Transverse colon (tissue), 4 donors: ENCODE measurements around the gene BIVM.

Source experiments
- POLR2A ChIP-seq: fragments of 450-650 bp; IDR thresholded peaks from one replicate; pipeline ENCODE4 v1.6.1; 2016; ENCODE audit warnings: antibody characterized with exemption, mild to moderate bottlenecking, moderate library complexity
- POLR2AphosphoS5 ChIP-seq, 3 donors: sonication (generic); formaldehyde crosslinking; IDR thresholded peaks; one replicate each; pipeline ENCODE4 v1.6.1; 2016; ENCODE audit warnings: antibody characterized with exemption in 3 of 3
- TF ChIP-seq, protein P1 (sequence below), 5 experiments: fragments of 200-600 bp in 3 of 5; fragments of 450-650 bp in 2 of 5; sonication (generic) in 3 of 5; IDR thresholded peaks; 1 replicate in 2 of 5; 2 replicates in 3 of 5; pipeline ENCODE4 v1.5.1; 2016 to 2017; ENCODE audit warnings: antibody characterized with exemption in 5 of 5, inconsistent platforms in 3 of 5, mild to moderate bottlenecking in 2 of 5, moderate library complexity in 1 of 5

DNA sequence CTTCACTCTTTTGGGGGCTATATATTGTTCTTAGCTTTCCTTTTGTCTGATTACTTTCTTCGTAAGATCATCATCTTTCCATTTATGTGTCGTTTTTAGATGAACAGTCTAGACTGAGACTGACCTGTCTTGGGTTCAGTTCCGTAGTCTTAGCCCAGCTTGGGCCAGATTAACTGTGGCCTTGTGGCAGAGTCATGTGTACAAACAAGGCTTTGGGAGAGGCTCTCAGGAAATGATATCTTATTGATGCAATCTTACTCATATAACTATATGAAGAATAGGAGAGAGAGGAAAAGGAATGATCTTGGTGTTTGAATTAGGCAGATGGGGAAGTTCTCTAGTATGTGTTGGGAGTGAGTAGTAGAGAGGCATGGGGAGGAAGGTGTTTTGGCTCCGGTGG, 40.1 kb downstream of the BIVM start:
- no peak for TF ChIP-seq POLR2A
- TF ChIP-seq, protein P1, sequence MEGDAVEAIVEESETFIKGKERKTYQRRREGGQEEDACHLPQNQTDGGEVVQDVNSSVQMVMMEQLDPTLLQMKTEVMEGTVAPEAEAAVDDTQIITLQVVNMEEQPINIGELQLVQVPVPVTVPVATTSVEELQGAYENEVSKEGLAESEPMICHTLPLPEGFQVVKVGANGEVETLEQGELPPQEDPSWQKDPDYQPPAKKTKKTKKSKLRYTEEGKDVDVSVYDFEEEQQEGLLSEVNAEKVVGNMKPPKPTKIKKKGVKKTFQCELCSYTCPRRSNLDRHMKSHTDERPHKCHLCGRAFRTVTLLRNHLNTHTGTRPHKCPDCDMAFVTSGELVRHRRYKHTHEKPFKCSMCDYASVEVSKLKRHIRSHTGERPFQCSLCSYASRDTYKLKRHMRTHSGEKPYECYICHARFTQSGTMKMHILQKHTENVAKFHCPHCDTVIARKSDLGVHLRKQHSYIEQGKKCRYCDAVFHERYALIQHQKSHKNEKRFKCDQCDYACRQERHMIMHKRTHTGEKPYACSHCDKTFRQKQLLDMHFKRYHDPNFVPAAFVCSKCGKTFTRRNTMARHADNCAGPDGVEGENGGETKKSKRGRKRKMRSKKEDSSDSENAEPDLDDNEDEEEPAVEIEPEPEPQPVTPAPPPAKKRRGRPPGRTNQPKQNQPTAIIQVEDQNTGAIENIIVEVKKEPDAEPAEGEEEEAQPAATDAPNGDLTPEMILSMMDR (IDR thresholded peaks at IDR 0.05) = no peak
- TF ChIP-seq POLR2AphosphoS5 (IDR thresholded peaks at IDR 0.05) = no peak
